Effector memory CD8-positive, alpha-beta T cell (primary cell): ENCODE results near the gene SIGLEC7.

Experiments
- ATAC-seq: fragments of 150-1000 bp; cut with Tn5 transposase; replicated peaks from 2 replicates; pipeline ENCODE4 v1.10.0; 2021; ENCODE audit warnings: mild to moderate bottlenecking, moderate library complexity
- DNase-seq, 3 experiments: peaks; one replicate each; pipeline ENCODE4 v3.0.0; 2021
- H3K27ac Mint-ChIP-seq, 2 donors: one replicate each; pipeline ENCODE4 v1.8.0; 2022; ENCODE audit warnings: mild to moderate bottlenecking in 2 of 2, mixed read lengths in 2 of 2, moderate library complexity in 2 of 2
- H3K27me3 Mint-ChIP-seq, 2 donors: one replicate each; pipeline ENCODE4 v1.8.0; 2022; ENCODE audit warnings: mixed read lengths in 2 of 2
- H3K36me3 Mint-ChIP-seq: one replicate; pipeline ENCODE4 v1.8.0; 2022; ENCODE audit warnings: mild to moderate bottlenecking, moderate library complexity, mixed read lengths; ENCODE audit not compliant: insufficient read depth
- H3K4me1 Mint-ChIP-seq, 2 donors: one replicate each; pipeline ENCODE4 v1.8.0; 2022; ENCODE audit warnings: low read depth in 2 of 2, mixed read lengths in 2 of 2
- H3K4me3 Mint-ChIP-seq, 2 donors: one replicate each; pipeline ENCODE4 v1.8.0; 2022; ENCODE audit warnings: mild to moderate bottlenecking in 2 of 2, mixed read lengths in 2 of 2, moderate library complexity in 2 of 2
- H3K9me3 Mint-ChIP-seq, 2 donors: one replicate each; pipeline ENCODE4 v1.8.0; 2022; ENCODE audit warnings: mixed read lengths in 2 of 2

SIGLEC7 gene

GRCh38 chr19:51172223-51172622, 30.1 kb downstream of the SIGLEC7 start:
- Mint-ChIP-seq H3K4me3 (no peak overlapping the region), H3K9me3 (no peaks in the 10 kb centered on the region), H3K4me1 (peaks cover 22 to 23% of the 10 kb centered on the region in 2 donors), H3K36me3 (peaks cover 3% of the 10 kb centered on the region), H3K27ac (no peak overlapping the region), H3K27me3 (no peaks in the 10 kb centered on the region)
- ATAC-seq, result no peak
- DNase-seq, result no peak

GRCh38 chr19:51173681-51174080, 31.6 kb downstream of the SIGLEC7 start:
- no peak for ATAC-seq
- no peaks in the 10 kb centered on the region for H3K9me3 Mint-ChIP-seq
- H3K36me3 Mint-ChIP-seq, result no peaks in the 10 kb centered on the region
- DNase-seq, result no peak
- no peak overlapping the region for H3K27ac Mint-ChIP-seq
- peaks cover 9 to 10% of the 10 kb centered on the region in 2 donors for H3K4me1 Mint-ChIP-seq
- H3K4me3 Mint-ChIP-seq, result no peak overlapping the region
- H3K27me3 Mint-ChIP-seq, result no peaks in the 10 kb centered on the region

- no peak overlapping the region for H3K27ac Mint-ChIP-seq
Observed at GRCh38 chr19:51179256-51179655, 37.2 kb downstream of the SIGLEC7 start.

GRCh38 chr19:51181377-51181912, 39.3 kb downstream of the SIGLEC7 start:
- Mint-ChIP-seq H3K36me3 (no peaks in the 10 kb centered on the region), H3K4me3 (no peak overlapping the region)

More at GRCh38 chr19:51179256-51179655, 37.2 kb downstream of the SIGLEC7 start:
- Mint-ChIP-seq H3K36me3 (no peaks in the 10 kb centered on the region), H3K4me1 (peaks cover 0 to 1% of the 10 kb centered on the region in 2 donors), H3K9me3 (no peaks in the 10 kb centered on the region), H3K4me3 (no peak overlapping the region), H3K27me3 (peaks cover 7 to 11% of the 10 kb centered on the region in 2 donors)
- DNase-seq (no peak), ATAC-seq (no peak)

GRCh38 chr19:51181913-51182419, 39.9 kb downstream of the SIGLEC7 start:
- H3K9me3 Mint-ChIP-seq, result no peaks in the 10 kb centered on the region
- DNase-seq (no peak), ATAC-seq (no peak)
- H3K27me3 Mint-ChIP-seq, result peaks cover 20 to 34% of the 10 kb centered on the region in 2 donors
- H3K4me1 Mint-ChIP-seq, result peaks cover 0 to 1% of the 10 kb centered on the region in 2 donors
- H3K4me3 Mint-ChIP-seq, result peak overlapping the region in 1 of 2 donors; percentile 65
- H3K36me3 Mint-ChIP-seq, result no peaks in the 10 kb centered on the region
- no peak overlapping the region for H3K27ac Mint-ChIP-seq

More at GRCh38 chr19:51181377-51181912, 39.3 kb downstream of the SIGLEC7 start:
- Mint-ChIP-seq H3K9me3 (no peaks in the 10 kb centered on the region), H3K27me3 (peaks cover 20 to 33% of the 10 kb centered on the region in 2 donors), H3K27ac (no peak overlapping the region), H3K4me1 (peaks cover 0 to 1% of the 10 kb centered on the region in 2 donors)
- DNase-seq, result no peak
- ATAC-seq, result no peak

- Mint-ChIP-seq H3K27me3 (peaks cover 27 to 48% of the 10 kb centered on the region in 2 donors), H3K27ac (no peak overlapping the region), H3K36me3 (no peaks in the 10 kb centered on the region), H3K4me3 (no peak overlapping the region), H3K9me3 (no peaks in the 10 kb centered on the region), H3K4me1 (peaks cover 0 to 1% of the 10 kb centered on the region in 2 donors)
- DNase-seq, result no peak
- ATAC-seq, result no peak
Observed at GRCh38 chr19:51183629-51184028, 41.5 kb downstream of the SIGLEC7 start.

- peak overlapping the region in 1 of 2 donors; percentile 78 for H3K27ac Mint-ChIP-seq
- no peaks in the 10 kb centered on the region for H3K36me3 Mint-ChIP-seq
- no peak overlapping the region for H3K4me3 Mint-ChIP-seq
- DNase-seq (no peak), ATAC-seq (no peak)
- peaks cover 0 to 1% of the 10 kb centered on the region in 2 donors for H3K4me1 Mint-ChIP-seq
- peaks cover 27 to 48% of the 10 kb centered on the region in 2 donors for H3K27me3 Mint-ChIP-seq
- H3K9me3 Mint-ChIP-seq, result no peaks in the 10 kb centered on the region
Observed at GRCh38 chr19:51185069-51185867, 43.2 kb downstream of the SIGLEC7 start.

- H3K36me3 Mint-ChIP-seq, result no peaks in the 10 kb centered on the region
- H3K4me3 Mint-ChIP-seq, result no peak overlapping the region
- H3K9me3 Mint-ChIP-seq, result no peaks in the 10 kb centered on the region
- peak overlapping the region in 1 of 2 donors; percentile 78 for H3K27ac Mint-ChIP-seq
- H3K4me1 Mint-ChIP-seq, result peaks cover 0 to 1% of the 10 kb centered on the region in 2 donors
- H3K27me3 Mint-ChIP-seq, result peaks cover 27 to 52% of the 10 kb centered on the region in 2 donors
- ATAC-seq (no peak), DNase-seq (no peak)
Observed at GRCh38 chr19:51185868-51186215, 43.7 kb downstream of the SIGLEC7 start.

- DNase-seq (no peak), ATAC-seq (no peak)
- Mint-ChIP-seq H3K36me3 (no peaks in the 10 kb centered on the region), H3K4me3 (no peak overlapping the region), H3K27me3 (peaks cover 27 to 57% of the 10 kb centered on the region in 2 donors), H3K4me1 (peaks cover 0 to 1% of the 10 kb centered on the region in 2 donors), H3K9me3 (no peaks in the 10 kb centered on the region), H3K27ac (no peak overlapping the region)
Observed at GRCh38 chr19:51186323-51186722, 44.2 kb downstream of the SIGLEC7 start.

GRCh38 chr19:51187395-51188226, 45.5 kb downstream of the SIGLEC7 start:
- Mint-ChIP-seq H3K27me3 (peaks cover 27 to 67% of the 10 kb centered on the region in 2 donors), H3K4me1 (peaks cover 0 to 1% of the 10 kb centered on the region in 2 donors), H3K36me3 (no peaks in the 10 kb centered on the region), H3K27ac (peak overlapping the region in 1 of 2 donors; percentile 20), H3K4me3 (no peak overlapping the region), H3K9me3 (no peaks in the 10 kb centered on the region)
- ATAC-seq (no peak), DNase-seq (no peak)

- Mint-ChIP-seq H3K4me3 (no peak overlapping the region), H3K36me3 (no peaks in the 10 kb centered on the region), H3K27ac (peak overlapping the region in 1 of 2 donors; percentile 20), H3K4me1 (peaks cover 0 to 1% of the 10 kb centered on the region in 2 donors), H3K27me3 (peaks cover 27 to 67% of the 10 kb centered on the region in 2 donors), H3K9me3 (no peaks in the 10 kb centered on the region)
- no peak for ATAC-seq
- DNase-seq, result no peak
Observed at GRCh38 chr19:51188227-51188559, 46.1 kb downstream of the SIGLEC7 start.

GRCh38 chr19:51192689-51193088, 50.6 kb downstream of the SIGLEC7 start:
- Mint-ChIP-seq H3K27ac (no peak overlapping the region), H3K4me3 (no peak overlapping the region), H3K36me3 (no peaks in the 10 kb centered on the region), H3K27me3 (peaks cover 5 to 33% of the 10 kb centered on the region in 2 donors), H3K4me1 (peaks cover 12 to 14% of the 10 kb centered on the region in 2 donors), H3K9me3 (no peaks in the 10 kb centered on the region)
- ATAC-seq (no peak), DNase-seq (no peak)
